GM12878 (cell line): ENCODE measurements around the gene CLEC2B.

Experiments used
- BCL3 ChIP-seq: IDR thresholded peaks from 2 replicates; pipeline ENCODE4 v1.6.1; 2011; ENCODE audit warnings: borderline replicate concordance, low read depth, mild to moderate bottlenecking, moderate library complexity, low read length; ENCODE audit not compliant: insufficient read depth, poor library complexity, severe bottlenecking
- CEBPZ ChIP-seq: fragments of 150-350 bp; IDR thresholded peaks from 2 replicates; pipeline ENCODE4 v1.6.1; 2016; ENCODE audit warnings: low read depth, low read length
- CTCF ChIP-seq, 3 experiments: IDR thresholded peaks in 2 of 3; conservative IDR thresholded peaks in 1 of 3; 2 replicates each; pipeline ENCODE4 v1.5.1; 2011; ENCODE audit warnings: low read depth in 3 of 3, low read length in 3 of 3, mild to moderate bottlenecking in 3 of 3, control low read depth in 2 of 3, moderate library complexity in 2 of 3, inconsistent platforms in 1 of 3, mixed read lengths in 1 of 3; ENCODE audit not compliant: control insufficient read depth in 2 of 3, insufficient read depth in 1 of 3; ENCODE audit errors: extremely low read depth in 1 of 3
- KDM1A ChIP-seq: fragments of 200-600 bp; sonication (generic); IDR thresholded peaks from 2 replicates; pipeline ENCODE4 v1.6.1; 2016; ENCODE audit warnings: borderline replicate concordance
- LARP7 ChIP-seq: fragments of 450-650 bp; IDR thresholded peaks from 2 replicates; pipeline ENCODE4 v1.6.1; 2017; ENCODE audit warnings: mild to moderate bottlenecking
- MYC ChIP-seq: IDR thresholded peaks from 2 replicates; pipeline ENCODE4 v1.6.1; 2011; ENCODE audit warnings: mild to moderate bottlenecking, low read length, moderate library complexity, inconsistent platforms; ENCODE audit not compliant: insufficient read depth, insufficient replicate concordance, insufficient read length, severe bottlenecking
- PAX8 ChIP-seq: fragments of 450-650 bp; IDR thresholded peaks from 2 replicates; pipeline ENCODE4 v1.6.1; 2017; ENCODE audit warnings: mild to moderate bottlenecking, moderate library complexity
- TF ChIP-seq, protein P1 (sequence below): fragments of 450-650 bp; IDR thresholded peaks from 2 replicates; pipeline ENCODE4 v1.6.1; 2016; ENCODE audit warnings: mild to moderate bottlenecking
- TF ChIP-seq, protein P2 (sequence below): fragments of 450-650 bp; conservative IDR thresholded peaks from 2 replicates; pipeline ENCODE4 v1.6.1; 2017; ENCODE audit warnings: mild to moderate bottlenecking, moderate library complexity

GRCh38 chr12:9827209-9827888 is 41.8 kb downstream of the CLEC2B start, which contains the start of gene KLRF1:
- no peak for TF ChIP-seq CTCF (IDR thresholded peaks at IDR 0.05 in 2 of 3, conservative IDR thresholded peaks at IDR 0.05 in 1 of 3; ENCODE audit: control insufficient read depth in 2 of 3, extremely low read depth in 1 of 3, insufficient read depth in 1 of 3, low read depth in 3 of 3, low read length in 3 of 3)
- no peak for TF ChIP-seq BCL3
- TF ChIP-seq, protein P1, sequence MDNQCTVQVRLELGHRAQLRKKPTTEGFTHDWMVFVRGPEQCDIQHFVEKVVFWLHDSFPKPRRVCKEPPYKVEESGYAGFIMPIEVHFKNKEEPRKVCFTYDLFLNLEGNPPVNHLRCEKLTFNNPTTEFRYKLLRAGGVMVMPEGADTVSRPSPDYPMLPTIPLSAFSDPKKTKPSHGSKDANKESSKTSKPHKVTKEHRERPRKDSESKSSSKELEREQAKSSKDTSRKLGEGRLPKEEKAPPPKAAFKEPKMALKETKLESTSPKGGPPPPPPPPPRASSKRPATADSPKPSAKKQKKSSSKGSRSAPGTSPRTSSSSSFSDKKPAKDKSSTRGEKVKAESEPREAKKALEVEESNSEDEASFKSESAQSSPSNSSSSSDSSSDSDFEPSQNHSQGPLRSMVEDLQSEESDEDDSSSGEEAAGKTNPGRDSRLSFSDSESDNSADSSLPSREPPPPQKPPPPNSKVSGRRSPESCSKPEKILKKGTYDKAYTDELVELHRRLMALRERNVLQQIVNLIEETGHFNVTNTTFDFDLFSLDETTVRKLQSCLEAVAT: no peak
- no peak for TF ChIP-seq MYC
- TF ChIP-seq, protein P2, sequence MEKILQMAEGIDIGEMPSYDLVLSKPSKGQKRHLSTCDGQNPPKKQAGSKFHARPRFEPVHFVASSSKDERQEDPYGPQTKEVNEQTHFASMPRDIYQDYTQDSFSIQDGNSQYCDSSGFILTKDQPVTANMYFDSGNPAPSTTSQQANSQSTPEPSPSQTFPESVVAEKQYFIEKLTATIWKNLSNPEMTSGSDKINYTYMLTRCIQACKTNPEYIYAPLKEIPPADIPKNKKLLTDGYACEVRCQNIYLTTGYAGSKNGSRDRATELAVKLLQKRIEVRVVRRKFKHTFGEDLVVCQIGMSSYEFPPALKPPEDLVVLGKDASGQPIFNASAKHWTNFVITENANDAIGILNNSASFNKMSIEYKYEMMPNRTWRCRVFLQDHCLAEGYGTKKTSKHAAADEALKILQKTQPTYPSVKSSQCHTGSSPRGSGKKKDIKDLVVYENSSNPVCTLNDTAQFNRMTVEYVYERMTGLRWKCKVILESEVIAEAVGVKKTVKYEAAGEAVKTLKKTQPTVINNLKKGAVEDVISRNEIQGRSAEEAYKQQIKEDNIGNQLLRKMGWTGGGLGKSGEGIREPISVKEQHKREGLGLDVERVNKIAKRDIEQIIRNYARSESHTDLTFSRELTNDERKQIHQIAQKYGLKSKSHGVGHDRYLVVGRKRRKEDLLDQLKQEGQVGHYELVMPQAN: no peak
- TF ChIP-seq PAX8: no peak
- no peak for TF ChIP-seq KDM1A
- TF ChIP-seq LARP7: no peak
- no peak for TF ChIP-seq CEBPZ
